Measurements from ENCODE around the gene NF1.

Gene NF1

GRCh38 chr17:31392002-31392855 lies 297.5 kb downstream of the NF1 start:
- Histone ChIP-seq H3K9me3 (replicated peaks; ENCODE audit: insufficient read depth, low read length) (no peaks in the 10 kb centered on the region), H3K27ac (ENCODE audit: low read length) (no peak overlapping the region), H3K36me3 (replicated peaks; ENCODE audit: insufficient read depth, low read length) (no peaks in the 10 kb centered on the region), H3K27me3 (replicated peaks; ENCODE audit: insufficient read depth, low read length) (peaks cover 19% of the 10 kb centered on the region; the same call in 1 of the 2 replicates), H3K4me2 (ENCODE audit: low read depth, low read length) (no peak overlapping the region), H2AFZ (ENCODE audit: low read length) (no peak overlapping the region), H3K9me2 (replicated peaks; ENCODE audit: insufficient read depth, low read length) (no peaks in the 10 kb centered on the region), H3F3A (ENCODE audit: insufficient read depth, low read length) (no peaks in the 10 kb centered on the region), H3K4me1 (ENCODE audit: low read length) (no peaks in the 10 kb centered on the region), H3K79me2 (ENCODE audit: low read length) (no peaks in the 10 kb centered on the region), H3K9ac (ENCODE audit: low read length) (no peak overlapping the region), H4K20me1 (ENCODE audit: insufficient read depth, low read length) (no peaks in the 10 kb centered on the region), H3K4me3 (ENCODE audit: low read length) (no peak overlapping the region)
- no peak for DNase-seq
- no peak for TF ChIP-seq CTCF (IDR thresholded peaks at IDR 0.05; ENCODE audit: low read length)
- TF ChIP-seq EZH2 (optimal IDR thresholded peaks at IDR 0.05; ENCODE audit: low read depth, low read length) = no peak
- no peak for TF ChIP-seq EZH2phosphoT487 (IDR thresholded peaks at IDR 0.05; ENCODE audit: low read length)

GRCh38 chr17:31392856-31393748 lies 298.3 kb downstream of the NF1 start:
- no peak overlapping the region for H3K4me2 ChIP-seq (ENCODE audit: low read depth, low read length)
- H3K79me2 ChIP-seq (ENCODE audit: low read length) = no peaks in the 10 kb centered on the region
- no peaks in the 10 kb centered on the region for H4K20me1 ChIP-seq (ENCODE audit: insufficient read depth, low read length)
- H3K4me3 ChIP-seq (ENCODE audit: low read length) = no peak overlapping the region
- no peak overlapping the region for H3K9ac ChIP-seq (ENCODE audit: low read length)
- H3F3A ChIP-seq (ENCODE audit: insufficient read depth, low read length) = no peaks in the 10 kb centered on the region
- H3K27ac ChIP-seq (ENCODE audit: low read length) = no peak overlapping the region
- DNase-seq = no peak
- no peaks in the 10 kb centered on the region for H3K9me3 ChIP-seq (replicated peaks; ENCODE audit: insufficient read depth, low read length)
- no peak overlapping the region for H2AFZ ChIP-seq (ENCODE audit: low read length)
- no peaks in the 10 kb centered on the region for H3K9me2 ChIP-seq (replicated peaks; ENCODE audit: insufficient read depth, low read length)
- H3K27me3 ChIP-seq (replicated peaks; ENCODE audit: insufficient read depth, low read length) = peaks cover 19% of the 10 kb centered on the region; the same call in 1 of the 2 replicates
- H3K4me1 ChIP-seq (ENCODE audit: low read length) = no peaks in the 10 kb centered on the region
- TF ChIP-seq EZH2phosphoT487 (IDR thresholded peaks at IDR 0.05; ENCODE audit: low read length) (no peak), EZH2 (optimal IDR thresholded peaks at IDR 0.05; ENCODE audit: low read depth, low read length) (no peak), CTCF (IDR thresholded peaks at IDR 0.05; ENCODE audit: low read length) (no peak)
- H3K36me3 ChIP-seq (replicated peaks; ENCODE audit: insufficient read depth, low read length) = no peaks in the 10 kb centered on the region

- H3K4me3 ChIP-seq (ENCODE audit: low read length) = no peak overlapping the region
- no peak overlapping the region for H2AFZ ChIP-seq (ENCODE audit: low read length)
- no peaks in the 10 kb centered on the region for H3K4me1 ChIP-seq (ENCODE audit: low read length)
- peaks cover 19% of the 10 kb centered on the region; the same call in 1 of the 2 replicates for H3K27me3 ChIP-seq (replicated peaks; ENCODE audit: insufficient read depth, low read length)
- TF ChIP-seq EZH2 (optimal IDR thresholded peaks at IDR 0.05; ENCODE audit: low read depth, low read length) (no peak), CTCF (IDR thresholded peaks at IDR 0.05; ENCODE audit: low read length) (no peak), EZH2phosphoT487 (IDR thresholded peaks at IDR 0.05; ENCODE audit: low read length) (no peak)
- no peaks in the 10 kb centered on the region for H3K9me3 ChIP-seq (replicated peaks; ENCODE audit: insufficient read depth, low read length)
- H3F3A ChIP-seq (ENCODE audit: insufficient read depth, low read length) = no peaks in the 10 kb centered on the region
- H3K4me2 ChIP-seq (ENCODE audit: low read depth, low read length) = no peak overlapping the region
- H3K36me3 ChIP-seq (replicated peaks; ENCODE audit: insufficient read depth, low read length) = no peaks in the 10 kb centered on the region
- H3K9ac ChIP-seq (ENCODE audit: low read length) = no peak overlapping the region
- H4K20me1 ChIP-seq (ENCODE audit: insufficient read depth, low read length) = no peaks in the 10 kb centered on the region
- no peaks in the 10 kb centered on the region for H3K9me2 ChIP-seq (replicated peaks; ENCODE audit: insufficient read depth, low read length)
- no peak for DNase-seq
- H3K79me2 ChIP-seq (ENCODE audit: low read length) = no peaks in the 10 kb centered on the region
- no peak overlapping the region for H3K27ac ChIP-seq (ENCODE audit: low read length)
Observed at GRCh38 chr17:31393749-31394146, 299.0 kb downstream of the NF1 start.
